ENCODE data around the gene IGFALS. TPM values are rescaled to one million over a fixed set of nuclear protein-coding genes. Genes with fewer than 3 reads are reported as not detected.
A peak's percentile ranks its signal among the peaks of the same experiment; 100 is the strongest.

IGFALS gene
- total RNA-seq, 1 donor from 2014 or later = not detected

GRCh38 chr16:1784977-1785845, 8.3 kb downstream of the IGFALS start:
- TF ChIP-seq CTCF (IDR thresholded peaks at IDR 0.05) (no peak), POLR2AphosphoS5 (IDR thresholded peaks at IDR 0.05; ENCODE audit: insufficient read depth in 1 of 2, low read depth in 1 of 2) (no peak), POLR2A (IDR thresholded peaks at IDR 0.05) (no peak)
- intact Hi-C loops (cut with DNase I) = no loop called here
- DNase-seq (ENCODE audit: extremely low spot score in 2 of 2) = no peak
- Histone ChIP-seq H3K4me3 (no peak overlapping the region), H3K9me3 (no peaks in the 10 kb centered on the region), H3K36me3 (peaks cover 0 to 29% of the 10 kb centered on the region in 2 donors), H3K27ac (no peak overlapping the region), H3K4me1 (peaks cover 54% of the 10 kb centered on the region), H3K27me3 (no peaks in the 10 kb centered on the region)

- TF ChIP-seq POLR2AphosphoS5 (IDR thresholded peaks at IDR 0.05; ENCODE audit: insufficient read depth in 1 of 2, low read depth in 1 of 2) = peak; percentile 84 to 95
- peak in 1 of 2 donors; percentile 51 for TF ChIP-seq POLR2A (IDR thresholded peaks at IDR 0.05)
- TF ChIP-seq CTCF (IDR thresholded peaks at IDR 0.05) = peak in 2 of 3 experiments; percentile 11 to 35
- H3K4me3 ChIP-seq = peak within 1 kb of the TSS; percentile 89 to 96
- intact Hi-C loops (cut with DNase I) = no loop called here
- peak within 1 kb of the TSS; percentile 67 for H3K27ac ChIP-seq
- peak; percentile 100 for DNase-seq (ENCODE audit: extremely low spot score in 2 of 2)
- no peaks in the 10 kb centered on the region for H3K9me3 ChIP-seq
- peaks cover 0 to 27% of the 10 kb centered on the region in 2 donors for H3K36me3 ChIP-seq
- H3K4me1 ChIP-seq = peaks cover 59% of the 10 kb centered on the region
- H3K27me3 ChIP-seq = no peaks in the 10 kb centered on the region
Measured at GRCh38 chr16:1782408-1783264, 10.9 kb downstream of the IGFALS start, which contains the start of the genes NUBP2 and SPSB3. Gene NUBP2, plus strand, starts transcription at chr16:1782960. Its CDS starts 61 bp downstream, at chr16:1783021. Gene SPSB3, minus strand, starts transcription at chr16:1782571. Its CDS starts 1,088 bp downstream, at chr16:1781483.

- DNase-seq (ENCODE audit: extremely low spot score in 2 of 2) = no peak
- TF ChIP-seq POLR2A (IDR thresholded peaks at IDR 0.05) (no peak), CTCF (IDR thresholded peaks at IDR 0.05) (no peak), POLR2AphosphoS5 (IDR thresholded peaks at IDR 0.05; ENCODE audit: insufficient read depth in 1 of 2, low read depth in 1 of 2) (no peak)
- peak overlapping the region; percentile 67 for H3K27ac ChIP-seq
- no peaks in the 10 kb centered on the region for H3K9me3 ChIP-seq
- intact Hi-C loops (cut with DNase I) = no loop called here
- H3K4me1 ChIP-seq = peaks cover 59% of the 10 kb centered on the region
- H3K36me3 ChIP-seq = peaks cover 0 to 31% of the 10 kb centered on the region in 2 donors
- peak overlapping the region; percentile 77 to 89 for H3K4me3 ChIP-seq
- H3K27me3 ChIP-seq = no peaks in the 10 kb centered on the region
Measured at GRCh38 chr16:1781758-1782407, 11.6 kb downstream of the IGFALS start.

- Histone ChIP-seq H3K36me3 (peaks cover 0 to 30% of the 10 kb centered on the region in 2 donors), H3K27me3 (no peaks in the 10 kb centered on the region), H3K4me1 (peaks cover 59% of the 10 kb centered on the region), H3K4me3 (peak overlapping the region; percentile 77 to 89), H3K27ac (peak overlapping the region; percentile 67), H3K9me3 (no peaks in the 10 kb centered on the region)
- intact Hi-C loops (cut with DNase I) = no loop called here
- DNase-seq (ENCODE audit: extremely low spot score in 2 of 2) = no peak
- TF ChIP-seq CTCF (IDR thresholded peaks at IDR 0.05) = no peak
- no peak for TF ChIP-seq POLR2A (IDR thresholded peaks at IDR 0.05)
- TF ChIP-seq POLR2AphosphoS5 (IDR thresholded peaks at IDR 0.05; ENCODE audit: insufficient read depth in 1 of 2, low read depth in 1 of 2) = no peak
Measured at GRCh38 chr16:1781254-1781653, 12.3 kb downstream of the IGFALS start.

All from vagina (tissue), 2 donors.